PC-3 (cell line): Measurements from ENCODE around the gene NRL. TPM values are rescaled to one million over a fixed set of nuclear protein-coding genes. Genes with fewer than 3 reads are reported as not detected.

ENCODE experiments used
- ATAC-seq: fragments of 200-7000 bp; cut with Tn5 transposase; 2 replicates; pipeline ENCODE4 v1.9.1; 2020; ENCODE audit warnings: mild to moderate bottlenecking, moderate library complexity
- BruUV-seq: library from RNA; stranded (reverse); fragments of 400-500 nt; replicated peaks from 2 replicates; lab custom pipeline; 2021; lab: Mats Ljungman, UMichigan
- CTCF ChIA-PET: fragments of 300-600 bp; sonication (Branson Sonifier 250); formaldehyde crosslinking; loops from one replicate; lab custom pipeline; 2022; ENCODE audit warnings: antibody characterized with exemption; lab: Charles Lee
- POLR2A ChIA-PET: fragments of 300-600 bp; sonication (Branson Sonifier 250); formaldehyde crosslinking; loops from one replicate; lab custom pipeline; 2022; ENCODE audit warnings: antibody characterized with exemption; ENCODE audit not compliant: unreplicated experiment; lab: Charles Lee
- DNase-seq: peaks from one replicate; pipeline ENCODE4 v3.0.0-alpha.2; 2015
- H2AFZ ChIP-seq: fragments of 300-600 bp; sonication (generic); 2 replicates; pipeline ENCODE4 v1.6.0; 2016; ENCODE audit warnings: antibody characterized with exemption, low read length
- H3F3A ChIP-seq: fragments of 300-600 bp; sonication (generic); one replicate; pipeline ENCODE4 v1.6.0; 2017; ENCODE audit warnings: antibody characterized with exemption, low read length, control low read depth, mild to moderate bottlenecking; ENCODE audit not compliant: unreplicated experiment
- H3K27ac ChIP-seq: fragments of 300-600 bp; sonication (generic); 2 replicates; pipeline ENCODE4 v1.5.1; 2016; ENCODE audit warnings: mild to moderate bottlenecking, low read length
- H3K27me3 ChIP-seq: fragments of 300-600 bp; sonication (generic); 2 replicates; pipeline ENCODE4 v1.6.1; 2016; ENCODE audit warnings: low read length, mixed read lengths
- H3K36me3 ChIP-seq: fragments of 300-600 bp; sonication (generic); 2 replicates; pipeline ENCODE4 v1.6.1; 2016; ENCODE audit warnings: low read depth, mixed run types, low read length, mixed read lengths
- H3K4me1 ChIP-seq: fragments of 300-600 bp; sonication (generic); 2 replicates; pipeline ENCODE4 v1.5.1; 2016; ENCODE audit warnings: low read length; ENCODE audit not compliant: insufficient read depth
- H3K4me2 ChIP-seq: fragments of 300-600 bp; sonication (generic); 2 replicates; pipeline ENCODE4 v1.6.0; 2016; ENCODE audit warnings: low read length
- H3K4me3 ChIP-seq: fragments of 300-600 bp; sonication (generic); 2 replicates; pipeline ENCODE4 v1.5.1; 2016; ENCODE audit warnings: mild to moderate bottlenecking, low read length, mixed read lengths
- H3K79me2 ChIP-seq: fragments of 300-600 bp; sonication (generic); 2 replicates; pipeline ENCODE4 v1.6.1; 2017; ENCODE audit warnings: low read length, mixed read lengths
- H3K9ac ChIP-seq: fragments of 300-600 bp; sonication (generic); 2 replicates; pipeline ENCODE4 v1.6.0; 2016; ENCODE audit warnings: mild to moderate bottlenecking, low read length
- H3K9me2 ChIP-seq: fragments of 300-600 bp; sonication (generic); replicated peaks from 2 replicates; pipeline ENCODE4 v1.6.1; 2016; ENCODE audit warnings: mixed run types, low read length, mixed read lengths
- H3K9me3 ChIP-seq: fragments of 300-600 bp; sonication (generic); 2 replicates; pipeline ENCODE4 v1.6.1; 2016; ENCODE audit warnings: low read length, mixed read lengths
- H4K20me1 ChIP-seq: fragments of 300-600 bp; sonication (generic); 2 replicates; pipeline ENCODE4 v1.6.1; 2016; ENCODE audit warnings: low read length, mixed read lengths
- EZH2 ChIP-seq: fragments of 300-600 bp; sonication (generic); IDR thresholded peaks from one replicate; pipeline ENCODE4 v1.6.1; 2017; ENCODE audit warnings: antibody characterized with exemption, mild to moderate bottlenecking, low read length; ENCODE audit not compliant: unreplicated experiment
- EZH2phosphoT487 ChIP-seq: fragments of 300-600 bp; sonication (generic); IDR thresholded peaks from 2 replicates; pipeline ENCODE4 v1.6.1; 2018; ENCODE audit warnings: mild to moderate bottlenecking, antibody characterized with exemption, low read length, borderline replicate concordance
- intact Hi-C: fragments of 100-400 bp; cut with micrococcal nuclease; formaldehyde crosslinking; loops from 2 replicates; pipeline ENCODE4 v1.9.0; 2023
- total RNA-seq: library from RNA; depleted of rRNA; stranded (reverse); fragments of >200 nt; gene quantifications from 2 replicates; pipeline ENCODE4 v1.2.3, GENCODE V29; 2014
- TF ChIP-seq, protein P1 (sequence below): fragments of 300-600 bp; sonication (generic); conservative IDR thresholded peaks from 2 replicates; pipeline ENCODE4 v1.5.1; 2017; ENCODE audit warnings: antibody characterized with exemption, low read depth, mild to moderate bottlenecking, low read length

Gene NRL
- total RNA-seq, 1 experiment from 2014 or later: 1.5 TPM

DNA sequence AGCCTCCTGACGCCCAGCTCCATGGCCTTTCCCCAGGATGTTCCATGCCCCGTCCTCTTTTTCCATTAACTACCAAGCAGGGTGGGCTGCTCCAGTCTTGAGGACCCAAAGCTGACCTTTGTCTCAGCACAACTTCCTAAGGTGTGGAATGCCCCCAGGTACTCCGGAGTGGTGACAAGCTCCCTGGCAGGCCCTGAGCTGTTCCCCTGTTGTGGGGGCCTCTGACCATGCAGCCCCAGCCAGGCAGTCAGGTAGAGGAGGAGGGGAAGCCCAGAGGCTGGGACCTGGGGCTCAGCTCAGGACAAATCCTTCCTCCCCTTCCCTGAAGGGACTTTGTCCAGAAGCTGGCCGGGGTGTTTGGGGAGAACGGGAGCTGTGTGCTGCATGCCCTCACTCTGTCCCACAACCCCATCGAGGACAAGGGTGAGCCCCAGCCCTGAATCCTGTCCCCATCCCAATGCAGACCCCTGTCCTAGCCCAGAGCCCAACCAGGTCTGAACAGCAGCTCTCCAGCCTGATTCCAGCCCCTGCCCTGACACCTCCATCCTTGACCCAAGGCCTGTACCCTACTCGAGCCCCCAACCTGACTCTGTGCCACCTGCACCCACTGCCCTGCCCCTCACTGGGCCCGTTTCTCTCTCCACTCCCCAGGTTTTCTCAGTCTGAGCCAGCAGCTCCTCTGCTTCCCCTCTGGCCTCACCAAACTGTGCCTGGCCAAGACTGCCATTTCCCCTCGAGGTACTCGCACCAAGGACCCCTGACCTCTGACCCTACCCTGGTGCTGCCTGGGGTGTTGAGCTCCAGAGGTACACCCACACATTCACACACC lies 58.6 kb downstream of the NRL start:
- no peaks in the 10 kb centered on the region for H3K9me2 ChIP-seq
- no peaks in the 10 kb centered on the region for H3F3A ChIP-seq
- BruUV-seq: no TSS peak
- no peak overlapping the region for H3K27ac ChIP-seq
- H3K9me3 ChIP-seq: no peaks in the 10 kb centered on the region
- no peak overlapping the region for H3K4me3 ChIP-seq
- no peak overlapping the region for H3K4me2 ChIP-seq
- no peaks in the 10 kb centered on the region for H3K79me2 ChIP-seq
- no peak overlapping the region for H3K9ac ChIP-seq
- no peak for DNase-seq
- H4K20me1 ChIP-seq: no peaks in the 10 kb centered on the region
- peaks cover 6% of the 10 kb centered on the region; the same call in 1 of the 2 replicates for H3K4me1 ChIP-seq
- no peaks in the 10 kb centered on the region for H3K36me3 ChIP-seq
- H3K27me3 ChIP-seq: 0 out of 2 replicates have a peak, but pooled peaks cover 6% of the 10 kb centered on the region
- no peak for ATAC-seq
- H2AFZ ChIP-seq: no peak overlapping the region
- intact Hi-C loops: loop anchor here (5.0 kb wide), 1 partner anchor 44 kb away; no protein-coding TSS in a partner anchor
- POLR2A ChIA-PET: no interaction called here
- CTCF ChIA-PET: no interaction called here
- TF ChIP-seq EZH2 (no peak), EZH2phosphoT487 (no peak)
- TF ChIP-seq, protein P1, sequence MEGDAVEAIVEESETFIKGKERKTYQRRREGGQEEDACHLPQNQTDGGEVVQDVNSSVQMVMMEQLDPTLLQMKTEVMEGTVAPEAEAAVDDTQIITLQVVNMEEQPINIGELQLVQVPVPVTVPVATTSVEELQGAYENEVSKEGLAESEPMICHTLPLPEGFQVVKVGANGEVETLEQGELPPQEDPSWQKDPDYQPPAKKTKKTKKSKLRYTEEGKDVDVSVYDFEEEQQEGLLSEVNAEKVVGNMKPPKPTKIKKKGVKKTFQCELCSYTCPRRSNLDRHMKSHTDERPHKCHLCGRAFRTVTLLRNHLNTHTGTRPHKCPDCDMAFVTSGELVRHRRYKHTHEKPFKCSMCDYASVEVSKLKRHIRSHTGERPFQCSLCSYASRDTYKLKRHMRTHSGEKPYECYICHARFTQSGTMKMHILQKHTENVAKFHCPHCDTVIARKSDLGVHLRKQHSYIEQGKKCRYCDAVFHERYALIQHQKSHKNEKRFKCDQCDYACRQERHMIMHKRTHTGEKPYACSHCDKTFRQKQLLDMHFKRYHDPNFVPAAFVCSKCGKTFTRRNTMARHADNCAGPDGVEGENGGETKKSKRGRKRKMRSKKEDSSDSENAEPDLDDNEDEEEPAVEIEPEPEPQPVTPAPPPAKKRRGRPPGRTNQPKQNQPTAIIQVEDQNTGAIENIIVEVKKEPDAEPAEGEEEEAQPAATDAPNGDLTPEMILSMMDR: no peak

DNA sequence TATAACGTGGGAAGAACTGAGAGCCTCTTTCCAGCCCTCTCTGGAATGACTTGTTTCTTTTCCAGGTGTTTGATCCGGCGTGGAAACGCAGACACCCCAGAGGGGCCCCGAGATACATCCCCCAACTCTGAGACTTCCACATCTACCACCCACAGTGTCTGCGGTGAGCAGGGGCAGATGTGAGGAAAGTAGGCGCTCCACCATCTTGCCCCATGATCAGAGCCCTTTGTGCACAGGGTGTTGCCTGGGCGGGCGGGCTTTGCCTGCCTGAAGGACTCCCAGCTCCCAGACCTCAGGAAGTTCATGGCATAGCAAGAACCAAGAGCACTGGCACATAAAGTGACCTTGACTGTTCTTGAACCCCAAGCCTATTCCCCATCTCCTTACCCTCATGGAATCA lies 60.1 kb downstream of the NRL start:
- Histone ChIP-seq H3K9me2 (no peaks in the 10 kb centered on the region), H3K4me1 (peaks cover 6% of the 10 kb centered on the region; the same call in 1 of the 2 replicates), H4K20me1 (no peaks in the 10 kb centered on the region), H3K4me3 (no peak overlapping the region), H3K9ac (no peak overlapping the region), H2AFZ (no peak overlapping the region), H3K27ac (no peak overlapping the region), H3K9me3 (no peaks in the 10 kb centered on the region), H3K79me2 (no peaks in the 10 kb centered on the region), H3K27me3 (0 out of 2 replicates have a peak, but pooled peaks cover 6% of the 10 kb centered on the region), H3K36me3 (no peaks in the 10 kb centered on the region), H3F3A (no peaks in the 10 kb centered on the region), H3K4me2 (no peak overlapping the region)
- POLR2A ChIA-PET: no interaction called here
- DNase-seq (no peak), ATAC-seq (no peak)
- BruUV-seq: no TSS peak
- CTCF ChIA-PET: no interaction called here
- intact Hi-C loops: loop anchor here (5.0 kb wide), 1 partner anchor 42 kb away; no protein-coding TSS in a partner anchor
- TF ChIP-seq EZH2phosphoT487 (no peak), EZH2 (no peak)
- TF ChIP-seq, protein P1: no peak

DNA sequence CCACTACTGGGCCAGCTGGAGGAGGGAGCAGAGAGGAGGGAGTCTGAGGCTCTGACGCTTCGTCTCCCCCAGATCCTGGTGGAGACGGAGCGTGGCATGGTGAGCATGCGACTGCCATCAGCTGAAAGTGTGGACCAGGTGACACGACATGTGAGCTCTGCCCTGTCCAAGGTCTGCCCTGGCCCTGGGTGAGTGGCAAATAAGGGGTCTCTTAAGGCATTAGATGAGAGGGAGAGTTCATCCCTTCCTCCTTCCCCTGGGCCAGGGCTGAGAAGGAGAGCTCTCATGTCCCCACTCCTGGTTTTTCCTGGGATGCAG lies 60.5 kb downstream of the NRL start:
- Histone ChIP-seq H2AFZ (no peak overlapping the region), H3K79me2 (no peaks in the 10 kb centered on the region), H3K9ac (no peak overlapping the region), H3K9me3 (no peaks in the 10 kb centered on the region), H3K4me2 (no peak overlapping the region), H4K20me1 (no peaks in the 10 kb centered on the region), H3K27me3 (0 out of 2 replicates have a peak, but pooled peaks cover 6% of the 10 kb centered on the region), H3K9me2 (no peaks in the 10 kb centered on the region), H3K4me3 (no peak overlapping the region), H3K4me1 (peaks cover 6% of the 10 kb centered on the region; the same call in 1 of the 2 replicates), H3K27ac (no peak overlapping the region), H3F3A (no peaks in the 10 kb centered on the region), H3K36me3 (no peaks in the 10 kb centered on the region)
- ATAC-seq: no peak
- ChIA-PET POLR2A (no interaction called here), CTCF (no interaction called here)
- intact Hi-C loops: no loop called here
- DNase-seq: no peak
- TF ChIP-seq, protein P1: no peak
- no peak for TF ChIP-seq EZH2phosphoT487
- TF ChIP-seq EZH2: no peak
- no TSS peak for BruUV-seq
